MCF 10A (cell line): ENCODE data around the gene SBK1. TPM values are rescaled to one million over a fixed set of nuclear protein-coding genes. Genes with fewer than 3 reads are reported as not detected.

Source experiments
- BruUV-seq: library from RNA; stranded (reverse); fragments of 400-500 nt; replicated peaks from 2 replicates; lab custom pipeline; 2021; lab: Mats Ljungman, UMichigan
- CTCF ChIA-PET: fragments of 300-600 bp; sonication (Branson Sonifier 250); formaldehyde crosslinking; extraction: SDS; loops from one replicate; lab custom pipeline; 2021; ENCODE audit warnings: antibody characterized with exemption, inconsistent platforms; lab: Yijun Ruan, JAX
- POLR2A ChIA-PET: fragments of 300-600, 350-650 bp; sonication (Branson Sonifier 250); formaldehyde crosslinking; extraction: SDS; loops from one replicate; lab custom pipeline; 2020; ENCODE audit warnings: antibody characterized with exemption, inconsistent platforms; lab: Yijun Ruan, JAX
- DNase-seq: peaks from one replicate; pipeline ENCODE4 v3.0.0-alpha.2; 2018; ENCODE audit not compliant: unreplicated experiment
- H3K27ac Mint-ChIP-seq: one replicate; pipeline ENCODE4 v1.8.0; 2022; ENCODE audit warnings: mild to moderate bottlenecking, low read depth, mixed read lengths; ENCODE audit not compliant: unreplicated experiment
- H3K27me3 Mint-ChIP-seq: one replicate; pipeline ENCODE4 v1.8.0; 2022; ENCODE audit warnings: mixed read lengths; ENCODE audit not compliant: insufficient read depth, unreplicated experiment
- H3K36me3 Mint-ChIP-seq: one replicate; pipeline ENCODE4 v1.8.0; 2022; ENCODE audit warnings: mild to moderate bottlenecking, moderate library complexity, mixed read lengths; ENCODE audit not compliant: insufficient read depth, unreplicated experiment
- H3K4me1 Mint-ChIP-seq: one replicate; pipeline ENCODE4 v1.8.0; 2022; ENCODE audit warnings: mixed read lengths; ENCODE audit not compliant: insufficient read depth, unreplicated experiment
- H3K4me3 Mint-ChIP-seq: one replicate; pipeline ENCODE4 v1.8.0; 2022; ENCODE audit warnings: mild to moderate bottlenecking, moderate library complexity, mixed read lengths; ENCODE audit not compliant: unreplicated experiment
- H3K9me3 Mint-ChIP-seq: one replicate; pipeline ENCODE4 v1.8.0; 2022; ENCODE audit warnings: mixed read lengths; ENCODE audit not compliant: unreplicated experiment
- CTCF ChIP-seq: fragments of 200-600 bp; IDR thresholded peaks from one replicate; pipeline ENCODE4 v1.8.0; 2022; ENCODE audit warnings: antibody characterized with exemption, mild to moderate bottlenecking; ENCODE audit not compliant: unreplicated experiment
- intact Hi-C: fragments of 100-400 bp; cut with micrococcal nuclease; formaldehyde crosslinking; loops from 2 replicates; pipeline ENCODE4 v1.14.1; 2022
- total RNA-seq: library from RNA; stranded (reverse); gene quantifications from 2 replicates; pipeline ENCODE4 v1.2.3, GENCODE V29; 2022

The SBK1 gene
- total RNA-seq, 1 experiment from 2014 or later = 0.14 TPM

DNA sequence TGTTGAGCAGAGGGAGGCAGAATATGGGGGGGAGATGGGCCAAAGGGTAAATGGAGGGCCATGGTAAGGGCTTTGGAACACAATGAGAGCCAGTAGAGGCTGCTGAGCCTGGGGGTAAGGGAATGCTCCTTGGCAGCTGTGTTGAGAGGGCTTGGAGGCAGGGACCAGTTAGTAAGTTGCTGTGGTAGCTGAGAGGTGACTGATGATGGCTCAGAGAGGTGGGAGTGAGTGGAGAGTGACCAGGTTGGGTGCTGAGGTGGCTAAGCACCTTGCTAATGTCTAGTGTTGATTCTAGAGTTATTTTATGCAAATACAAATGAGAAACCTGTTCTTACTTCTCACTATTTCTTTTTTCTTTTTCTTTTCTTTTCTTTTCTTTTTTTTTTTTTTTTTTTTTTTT is 10.8 kb downstream of the SBK1 start:
- TF ChIP-seq CTCF = no peak
- Mint-ChIP-seq H3K4me1 (no peaks in the 10 kb centered on the region), H3K27ac (no peak overlapping the region), H3K36me3 (no peaks in the 10 kb centered on the region), H3K27me3 (peaks cover 39% of the 10 kb centered on the region), H3K9me3 (no peaks in the 10 kb centered on the region), H3K4me3 (no peak overlapping the region)
- ChIA-PET POLR2A (no interaction called here), CTCF (interaction anchor here (1.2 to 1.8 kb wide), 3 partner anchors 15 to 19 kb away, joined by 4 to 8 read pairs (median 8); no protein-coding TSS in a partner anchor)
- no peak for DNase-seq
- intact Hi-C loops = no loop called here
- BruUV-seq = no TSS peak

GRCh38 chr16:28304214-28304613 is 11.9 kb downstream of the SBK1 start:
- H3K4me3 Mint-ChIP-seq = no peak overlapping the region
- CTCF ChIA-PET = interaction anchor here (0.7 to 1.8 kb wide), 4 partner anchors 14 to 134 kb away, joined by 4 to 8 read pairs (median 6); no protein-coding TSS in a partner anchor
- BruUV-seq = no TSS peak
- H3K9me3 Mint-ChIP-seq = no peaks in the 10 kb centered on the region
- DNase-seq = peak; percentile 54
- no peak overlapping the region for H3K27ac Mint-ChIP-seq
- peaks cover 39% of the 10 kb centered on the region for H3K27me3 Mint-ChIP-seq
- TF ChIP-seq CTCF = no peak
- H3K36me3 Mint-ChIP-seq = no peaks in the 10 kb centered on the region
- H3K4me1 Mint-ChIP-seq = no peaks in the 10 kb centered on the region
- intact Hi-C loops = no loop called here
- POLR2A ChIA-PET = no interaction called here

- no peaks in the 10 kb centered on the region for H3K4me1 Mint-ChIP-seq
- POLR2A ChIA-PET = no interaction called here
- H3K9me3 Mint-ChIP-seq = no peaks in the 10 kb centered on the region
- no peak for TF ChIP-seq CTCF
- no peak overlapping the region for H3K4me3 Mint-ChIP-seq
- H3K27me3 Mint-ChIP-seq = peaks cover 34% of the 10 kb centered on the region
- CTCF ChIA-PET = interaction anchor here (1.3 kb wide), 1 partner anchor 10 kb away, joined by 3 read pairs; no protein-coding TSS in a partner anchor
- BruUV-seq = no TSS peak
- H3K36me3 Mint-ChIP-seq = no peaks in the 10 kb centered on the region
- no peak overlapping the region for H3K27ac Mint-ChIP-seq
- intact Hi-C loops = no loop called here
- no peak for DNase-seq
Observed at GRCh38 chr16:28307936-28308335, 15.6 kb downstream of the SBK1 start.

GRCh38 chr16:28308794-28309584 is 16.7 kb downstream of the SBK1 start:
- POLR2A ChIA-PET = no interaction called here
- Mint-ChIP-seq H3K27ac (no peak overlapping the region), H3K27me3 (peaks cover 32% of the 10 kb centered on the region), H3K9me3 (no peaks in the 10 kb centered on the region), H3K4me1 (no peaks in the 10 kb centered on the region), H3K36me3 (no peaks in the 10 kb centered on the region), H3K4me3 (no peak overlapping the region)
- intact Hi-C loops = no loop called here
- no peak for TF ChIP-seq CTCF
- CTCF ChIA-PET = interaction anchor here (0.6 to 1.3 kb wide), 3 partner anchors 8 to 720 kb away, joined by 3 to 8 read pairs (median 4); no protein-coding TSS in a partner anchor
- DNase-seq = no peak
- no TSS peak for BruUV-seq
